ENCODE measurements around the gene RCAN1.
"Not testable (repeated sequence)": the region's sequence is repeated elsewhere in the genome, so short reads cannot be mapped to it uniquely, and the experiment has no call there.

RCAN1 gene

GRCh38 chr21:34619841-34620665 is 5.1 kb upstream of the RCAN1 start:
- H3K27ac ChIP-seq (ENCODE audit: low read length) = no peak overlapping the region
- H3K4me1 ChIP-seq (ENCODE audit: control insufficient read depth, low read depth, low read length) = no peaks in the 10 kb centered on the region
- H3K27me3 ChIP-seq (ENCODE audit: control insufficient read depth, insufficient read depth, low read length) = peaks cover 7% of the 10 kb centered on the region
- H3K4me3 ChIP-seq (ENCODE audit: low read length) = no peak overlapping the region
- H3K9ac ChIP-seq (ENCODE audit: low read length) = no peak overlapping the region
- no peaks in the 10 kb centered on the region for H3K9me3 ChIP-seq (ENCODE audit: control insufficient read depth, low read depth, low read length)
- H3K36me3 ChIP-seq (ENCODE audit: control insufficient read depth, low read depth, low read length) = no peaks in the 10 kb centered on the region

GRCh38 chr21:34618941-34619340 is 4.0 kb upstream of the RCAN1 start:
- H3K27ac ChIP-seq (ENCODE audit: low read length) = no peak overlapping the region
- no peak overlapping the region for H3K9ac ChIP-seq (ENCODE audit: low read length)
- H3K27me3 ChIP-seq (ENCODE audit: control insufficient read depth, insufficient read depth, low read length) = peaks cover 13% of the 10 kb centered on the region
- no peak overlapping the region for H3K4me3 ChIP-seq (ENCODE audit: low read length)
- no peaks in the 10 kb centered on the region for H3K36me3 ChIP-seq (ENCODE audit: control insufficient read depth, low read depth, low read length)
- no peaks in the 10 kb centered on the region for H3K4me1 ChIP-seq (ENCODE audit: control insufficient read depth, low read depth, low read length)
- H3K9me3 ChIP-seq (ENCODE audit: control insufficient read depth, low read depth, low read length) = no peaks in the 10 kb centered on the region

GRCh38 chr21:34617753-34618339 is 2.9 kb upstream of the RCAN1 start:
- no peak overlapping the region for H3K27ac ChIP-seq (ENCODE audit: low read length)
- peaks cover 24% of the 10 kb centered on the region for H3K27me3 ChIP-seq (ENCODE audit: control insufficient read depth, insufficient read depth, low read length)
- H3K9ac ChIP-seq (ENCODE audit: low read length) = no peak overlapping the region
- no peak overlapping the region for H3K4me3 ChIP-seq (ENCODE audit: low read length)
- H3K4me1 ChIP-seq (ENCODE audit: control insufficient read depth, low read depth, low read length) = no peaks in the 10 kb centered on the region
- H3K9me3 ChIP-seq (ENCODE audit: control insufficient read depth, low read depth, low read length) = no peaks in the 10 kb centered on the region
- no peaks in the 10 kb centered on the region for H3K36me3 ChIP-seq (ENCODE audit: control insufficient read depth, low read depth, low read length)

- Histone ChIP-seq H3K9me3 (ENCODE audit: control insufficient read depth, low read depth, low read length) (no peaks in the 10 kb centered on the region), H3K27ac (ENCODE audit: low read length) (no peak overlapping the region), H3K9ac (ENCODE audit: low read length) (no peak overlapping the region), H3K27me3 (ENCODE audit: control insufficient read depth, insufficient read depth, low read length) (peaks cover 38% of the 10 kb centered on the region), H3K4me3 (ENCODE audit: low read length) (peak overlapping the region; percentile 53), H3K36me3 (ENCODE audit: control insufficient read depth, low read depth, low read length) (no peaks in the 10 kb centered on the region), H3K4me1 (ENCODE audit: control insufficient read depth, low read depth, low read length) (no peaks in the 10 kb centered on the region)
Observed at GRCh38 chr21:34615487-34615814, 538 bp upstream of the RCAN1 start.

GRCh38 chr21:34613679-34614627 is 960 bp downstream of the RCAN1 start:
- no peaks in the 10 kb centered on the region for H3K9me3 ChIP-seq (ENCODE audit: control insufficient read depth, low read depth, low read length)
- H3K4me3 ChIP-seq (ENCODE audit: low read length) = peak overlapping the region; percentile 41
- no peaks in the 10 kb centered on the region for H3K4me1 ChIP-seq (ENCODE audit: control insufficient read depth, low read depth, low read length)
- no peak overlapping the region for H3K9ac ChIP-seq (ENCODE audit: low read length)
- no peak overlapping the region for H3K27ac ChIP-seq (ENCODE audit: low read length)
- peaks cover 38% of the 10 kb centered on the region for H3K27me3 ChIP-seq (ENCODE audit: control insufficient read depth, insufficient read depth, low read length)
- H3K36me3 ChIP-seq (ENCODE audit: control insufficient read depth, low read depth, low read length) = no peaks in the 10 kb centered on the region

- Histone ChIP-seq H3K27ac (ENCODE audit: low read length) (no peak overlapping the region), H3K9ac (ENCODE audit: low read length) (no peak overlapping the region), H3K4me1 (ENCODE audit: control insufficient read depth, low read depth, low read length) (no peaks in the 10 kb centered on the region), H3K9me3 (ENCODE audit: control insufficient read depth, low read depth, low read length) (no peaks in the 10 kb centered on the region), H3K4me3 (ENCODE audit: low read length) (no peak overlapping the region), H3K36me3 (ENCODE audit: control insufficient read depth, low read depth, low read length) (no peaks in the 10 kb centered on the region), H3K27me3 (ENCODE audit: control insufficient read depth, insufficient read depth, low read length) (peaks cover 38% of the 10 kb centered on the region)
Observed at GRCh38 chr21:34612557-34612956, 2.4 kb downstream of the RCAN1 start.

GRCh38 chr21:34612056-34612455 is 2.9 kb downstream of the RCAN1 start:
- Histone ChIP-seq H3K27me3 (ENCODE audit: control insufficient read depth, insufficient read depth, low read length) (peaks cover 38% of the 10 kb centered on the region), H3K4me3 (ENCODE audit: low read length) (no peak overlapping the region), H3K9me3 (ENCODE audit: control insufficient read depth, low read depth, low read length) (no peaks in the 10 kb centered on the region), H3K36me3 (ENCODE audit: control insufficient read depth, low read depth, low read length) (no peaks in the 10 kb centered on the region), H3K27ac (ENCODE audit: low read length) (no peak overlapping the region), H3K4me1 (ENCODE audit: control insufficient read depth, low read depth, low read length) (no peaks in the 10 kb centered on the region), H3K9ac (ENCODE audit: low read length) (no peak overlapping the region)

GRCh38 chr21:34611528-34611927 is 3.4 kb downstream of the RCAN1 start:
- H3K27ac ChIP-seq (ENCODE audit: low read length) = no peak overlapping the region
- H3K4me1 ChIP-seq (ENCODE audit: control insufficient read depth, low read depth, low read length) = no peaks in the 10 kb centered on the region
- H3K4me3 ChIP-seq (ENCODE audit: low read length) = no peak overlapping the region
- H3K9ac ChIP-seq (ENCODE audit: low read length) = no peak overlapping the region
- H3K9me3 ChIP-seq (ENCODE audit: control insufficient read depth, low read depth, low read length) = no peaks in the 10 kb centered on the region
- H3K36me3 ChIP-seq (ENCODE audit: control insufficient read depth, low read depth, low read length) = no peaks in the 10 kb centered on the region
- H3K27me3 ChIP-seq (ENCODE audit: control insufficient read depth, insufficient read depth, low read length) = peaks cover 38% of the 10 kb centered on the region

- H3K9ac ChIP-seq (ENCODE audit: low read length) = no peak overlapping the region
- H3K9me3 ChIP-seq (ENCODE audit: control insufficient read depth, low read depth, low read length) = no peaks in the 10 kb centered on the region
- peaks cover 30% of the 10 kb centered on the region for H3K27me3 ChIP-seq (ENCODE audit: control insufficient read depth, insufficient read depth, low read length)
- H3K27ac ChIP-seq (ENCODE audit: low read length) = no peak overlapping the region
- H3K4me3 ChIP-seq (ENCODE audit: low read length) = no peak overlapping the region
- no peaks in the 10 kb centered on the region for H3K4me1 ChIP-seq (ENCODE audit: control insufficient read depth, low read depth, low read length)
- no peaks in the 10 kb centered on the region for H3K36me3 ChIP-seq (ENCODE audit: control insufficient read depth, low read depth, low read length)
Observed at GRCh38 chr21:34609933-34610549, 4.9 kb downstream of the RCAN1 start.

GRCh38 chr21:34609244-34609932 is 5.5 kb downstream of the RCAN1 start:
- Histone ChIP-seq H3K9me3 (ENCODE audit: control insufficient read depth, low read depth, low read length) (no peaks in the 10 kb centered on the region), H3K9ac (ENCODE audit: low read length) (no peak overlapping the region), H3K27me3 (ENCODE audit: control insufficient read depth, insufficient read depth, low read length) (peaks cover 29% of the 10 kb centered on the region), H3K36me3 (ENCODE audit: control insufficient read depth, low read depth, low read length) (no peaks in the 10 kb centered on the region), H3K4me1 (ENCODE audit: control insufficient read depth, low read depth, low read length) (no peaks in the 10 kb centered on the region), H3K4me3 (ENCODE audit: low read length) (no peak overlapping the region), H3K27ac (ENCODE audit: low read length) (no peak overlapping the region)

- H3K9me3 ChIP-seq (ENCODE audit: control insufficient read depth, low read depth, low read length); H3K27me3 ChIP-seq (ENCODE audit: control insufficient read depth, insufficient read depth, low read length); H3K27ac ChIP-seq (ENCODE audit: low read length); H3K4me3 ChIP-seq (ENCODE audit: low read length); H3K36me3 ChIP-seq (ENCODE audit: control insufficient read depth, low read depth, low read length); H3K9ac ChIP-seq (ENCODE audit: low read length); H3K4me1 ChIP-seq (ENCODE audit: control insufficient read depth, low read depth, low read length): not testable (repeated sequence)
Observed at GRCh38 chr21:34607376-34607775, 7.5 kb downstream of the RCAN1 start.
